Measurements from ENCODE around the gene PRG3.

PRG3 gene

GRCh38 chr11:57335343-57336110 is 45.4 kb downstream of the PRG3 start, which contains the start of gene SSRP1:
SSRP1 (minus strand) TSS chr11:57335892; CDS start chr11:57335121, 771 bp downstream.
- DNase-seq = peak; percentile 88

- no peak for DNase-seq
Observed at GRCh38 chr11:57335023-57335342, 46.0 kb downstream of the PRG3 start.

- DNase-seq = no peak
Observed at GRCh38 chr11:57332694-57333440, 48.1 kb downstream of the PRG3 start.

GRCh38 chr11:57331720-57332119 is 49.2 kb downstream of the PRG3 start:
- no peak for DNase-seq

GRCh38 chr11:57330029-57330428 is 50.9 kb downstream of the PRG3 start:
- DNase-seq = no peak

GRCh38 chr11:57327721-57328120 is 53.2 kb downstream of the PRG3 start:
- no peak for DNase-seq

Data from fibroblast of upper back skin (primary cell).